ENCODE results near the gene ADRA2C.

Gene ADRA2C

GRCh38 chr4:3760841-3761240 lies 5.3 kb upstream of the ADRA2C start:
- DNase-seq (ENCODE audit: low read depth) = no peak

- no peak for DNase-seq (ENCODE audit: low read depth)
Measured at GRCh38 chr4:3762264-3762663, 3.9 kb upstream of the ADRA2C start.

GRCh38 chr4:3762753-3763549 lies 3.2 kb upstream of the ADRA2C start:
- DNase-seq (ENCODE audit: low read depth) = no peak

GRCh38 chr4:3765271-3766035 lies 732 bp upstream of the ADRA2C start:
- no peak for DNase-seq (ENCODE audit: low read depth)

GRCh38 chr4:3766785-3767569 lies 792 bp downstream of the ADRA2C start:
- DNase-seq (ENCODE audit: low read depth) = no peak

GRCh38 chr4:3767570-3768288 lies 1.5 kb downstream of the ADRA2C start:
- no peak for DNase-seq (ENCODE audit: low read depth)

- DNase-seq (ENCODE audit: low read depth) = no peak
Measured at GRCh38 chr4:3768842-3769641, 2.9 kb downstream of the ADRA2C start.

- DNase-seq (ENCODE audit: low read depth) = no peak
Measured at GRCh38 chr4:3769642-3770184, 3.5 kb downstream of the ADRA2C start.

GRCh38 chr4:3770323-3771163 lies 4.4 kb downstream of the ADRA2C start:
- DNase-seq (ENCODE audit: low read depth) = no peak

GRCh38 chr4:3771164-3771809 lies 5.1 kb downstream of the ADRA2C start:
- no peak for DNase-seq (ENCODE audit: low read depth)

- no peak for DNase-seq (ENCODE audit: low read depth)
Measured at GRCh38 chr4:3771939-3772495, 5.8 kb downstream of the ADRA2C start.

GRCh38 chr4:3772632-3773031 lies 6.4 kb downstream of the ADRA2C start:
- DNase-seq (ENCODE audit: low read depth) = no peak

GRCh38 chr4:3773552-3774001 lies 7.4 kb downstream of the ADRA2C start:
- DNase-seq (ENCODE audit: low read depth) = no peak

GRCh38 chr4:3774253-3774883 lies 8.2 kb downstream of the ADRA2C start:
- DNase-seq (ENCODE audit: low read depth) = no peak

GRCh38 chr4:3775005-3775404 lies 8.8 kb downstream of the ADRA2C start:
- DNase-seq (ENCODE audit: low read depth) = no peak

GRCh38 chr4:3775576-3775975 lies 9.4 kb downstream of the ADRA2C start:
- DNase-seq (ENCODE audit: low read depth) = no peak

- no peak for DNase-seq (ENCODE audit: low read depth)
Measured at GRCh38 chr4:3776166-3777032, 10.2 kb downstream of the ADRA2C start.

- DNase-seq (ENCODE audit: low read depth) = no peak
Measured at GRCh38 chr4:3777033-3777390, 10.8 kb downstream of the ADRA2C start.
